WTC11 (cell line): Measurements from ENCODE around the gene ITGA11. TPM values are rescaled to one million over a fixed set of nuclear protein-coding genes. Genes with fewer than 3 reads are reported as not detected.

Experiments
- ARID4B ChIP-seq: sonication (generic); formaldehyde crosslinking; IDR thresholded peaks from 2 replicates; pipeline ENCODE4 v1.8.0; 2023; ENCODE audit warnings: missing genetic modification reagents, mild to moderate bottlenecking, borderline replicate concordance
- ATF2 ChIP-seq: sonication (generic); formaldehyde crosslinking; IDR thresholded peaks from 2 replicates; pipeline ENCODE4 v1.8.1; 2022; ENCODE audit warnings: low read depth, missing genetic modification reagents, borderline replicate concordance
- CBFB ChIP-seq: sonication (generic); formaldehyde crosslinking; IDR thresholded peaks from 2 replicates; pipeline ENCODE4 v1.8.1; 2022; ENCODE audit warnings: mild to moderate bottlenecking, low read depth, missing genetic modification reagents
- CDX4 ChIP-seq: fragments of 250-450 bp; sonication (Bioruptor Pico); IDR thresholded peaks from 2 replicates; pipeline ENCODE4 v1.9.0; 2021; ENCODE audit warnings: moderate library complexity, mild to moderate bottlenecking, inconsistent platforms, borderline replicate concordance
- CREM ChIP-seq: sonication (generic); formaldehyde crosslinking; IDR thresholded peaks from 2 replicates; pipeline ENCODE4 v1.8.1; 2022; ENCODE audit warnings: mild to moderate bottlenecking, missing genetic modification reagents, moderate library complexity
- CTCF ChIP-seq: fragments of 200-600 bp; IDR thresholded peaks from 2 replicates; pipeline ENCODE4 v1.8.0; 2022; ENCODE audit warnings: antibody characterized with exemption
- EMX1 ChIP-seq: fragments of 250-450 bp; sonication (Bioruptor Pico); IDR thresholded peaks from 2 replicates; pipeline ENCODE4 v1.8.0; 2021; ENCODE audit warnings: mild to moderate bottlenecking
- ETV6 ChIP-seq: sonication (generic); formaldehyde crosslinking; IDR thresholded peaks from 2 replicates; pipeline ENCODE4 v1.8.1; 2022; ENCODE audit warnings: mild to moderate bottlenecking, missing genetic modification reagents
- FOXK1 ChIP-seq: sonication (generic); formaldehyde crosslinking; IDR thresholded peaks from 2 replicates; pipeline ENCODE4 v1.8.0; 2022; ENCODE audit warnings: mild to moderate bottlenecking, moderate library complexity, missing genetic modification reagents
- GABPB1 ChIP-seq: sonication (generic); formaldehyde crosslinking; IDR thresholded peaks from 2 replicates; pipeline ENCODE4 v1.8.1; 2023; ENCODE audit warnings: mild to moderate bottlenecking, missing genetic modification reagents
- NFATC4 ChIP-seq: fragments of 250-450 bp; sonication (Bioruptor Pico); IDR thresholded peaks from 2 replicates; pipeline ENCODE4 v1.9.0; 2021; ENCODE audit warnings: mild to moderate bottlenecking
- NFE2L1 ChIP-seq: sonication (generic); formaldehyde crosslinking; IDR thresholded peaks from 2 replicates; pipeline ENCODE4 v1.8.1; 2023; ENCODE audit warnings: missing genetic modification reagents
- NFYB ChIP-seq: sonication (generic); formaldehyde crosslinking; conservative IDR thresholded peaks from 2 replicates; pipeline ENCODE4 v1.8.0; 2022; ENCODE audit warnings: low read depth, missing genetic modification reagents
- NR1H2 ChIP-seq: sonication (generic); formaldehyde crosslinking; IDR thresholded peaks from 2 replicates; pipeline ENCODE4 v1.9.0; 2021; ENCODE audit warnings: mild to moderate bottlenecking, moderate library complexity, missing genetic modification reagents
- PREB ChIP-seq: sonication (generic); formaldehyde crosslinking; IDR thresholded peaks from 2 replicates; pipeline ENCODE4 v1.8.1; 2022; ENCODE audit warnings: mild to moderate bottlenecking, missing genetic modification reagents, moderate library complexity, borderline replicate concordance
- TP53 ChIP-seq: sonication (generic); formaldehyde crosslinking; IDR thresholded peaks from 2 replicates; pipeline ENCODE4 v1.8.1; 2023; ENCODE audit warnings: mild to moderate bottlenecking, missing genetic modification reagents
- USF1 ChIP-seq: sonication (generic); formaldehyde crosslinking; IDR thresholded peaks from 2 replicates; pipeline ENCODE4 v1.8.0; 2022; ENCODE audit warnings: mild to moderate bottlenecking, missing genetic modification reagents
- ZBTB21 ChIP-seq: sonication (generic); formaldehyde crosslinking; IDR thresholded peaks from 2 replicates; pipeline ENCODE4 v1.8.1; 2023; ENCODE audit warnings: mild to moderate bottlenecking, missing genetic modification reagents, borderline replicate concordance
- ZBTB43 ChIP-seq: sonication (generic); formaldehyde crosslinking; IDR thresholded peaks from 2 replicates; pipeline ENCODE4 v1.8.1; 2023; ENCODE audit warnings: mild to moderate bottlenecking, missing genetic modification reagents
- ZMAT4 ChIP-seq: fragments of 250-450 bp; sonication (Bioruptor Pico); IDR thresholded peaks from 2 replicates; pipeline ENCODE4 v1.9.0; 2021; ENCODE audit warnings: mild to moderate bottlenecking
- ZNF138 ChIP-seq: sonication (generic); formaldehyde crosslinking; conservative IDR thresholded peaks from 2 replicates; pipeline ENCODE4 v1.8.1; 2022; ENCODE audit warnings: mild to moderate bottlenecking, moderate library complexity, missing genetic modification reagents
- ZNF232 ChIP-seq: sonication (generic); formaldehyde crosslinking; IDR thresholded peaks from 2 replicates; pipeline ENCODE4 v1.8.0; 2022; ENCODE audit warnings: mild to moderate bottlenecking, missing genetic modification reagents
- ZNF425 ChIP-seq: fragments of 250-450 bp; sonication (Bioruptor Pico); conservative IDR thresholded peaks from 2 replicates; pipeline ENCODE4 v1.9.0; 2021; ENCODE audit warnings: mild to moderate bottlenecking
- total RNA-seq: library from RNA; stranded (reverse); gene quantifications from 3 replicates; pipeline ENCODE4 v1.2.3, GENCODE V29; 2021

Gene ITGA11
- total RNA-seq, 1 experiment from 2014 or later = 0.15 TPM

GRCh38 chr15:68277603-68278344 is 154.2 kb downstream of the ITGA11 start, which contains the start of gene FEM1B (continued):
- TF ChIP-seq ATF2 (CRISPR knock-in tag) (no peak), TP53 (CRISPR knock-in tag) (peak; percentile 83; the same call in 1 of the 2 replicates), CDX4 (CRISPR knock-in tag) (no peak), ETV6 (CRISPR knock-in tag) (peak; percentile 84), CBFB (peak; percentile 26; the same call in 1 of the 2 replicates), CREM (peak; percentile 56; the same call in 1 of the 2 replicates), FOXK1 (CRISPR knock-in tag) (peak; percentile 72; the same call in 1 of the 2 replicates), ZNF232 (CRISPR knock-in tag) (peak; percentile 72; the same call in 1 of the 2 replicates), NFATC4 (CRISPR knock-in tag) (no peak), EMX1 (no peak), NFE2L1 (peak; percentile 8; the same call in 1 of the 2 replicates), NR1H2 (CRISPR knock-in tag) (peak; percentile 11; the same call in 1 of the 2 replicates), ZNF425 (CRISPR knock-in tag) (no peak), NFYB (0 out of 2 replicates have a peak, but pooled peaks have one; percentile 14), CTCF (no peak), ZBTB21 (CRISPR knock-in tag) (no peak), USF1 (0 out of 2 replicates have a peak, but pooled peaks have one; percentile 39), ZNF138 (CRISPR knock-in tag) (no peak), ZBTB43 (no peak; the same call in 1 of the 2 replicates), ARID4B (CRISPR knock-in tag) (peak; percentile 79), GABPB1 (peak; percentile 82), ZMAT4 (CRISPR knock-in tag) (no peak), PREB (CRISPR knock-in tag) (no peak)
